HG03565 (cell line): ENCODE data around the gene MDN1.
"Not testable (repeated sequence)": the region's sequence is repeated elsewhere in the genome, so short reads cannot be mapped to it uniquely, and the experiment has no call there.

Source experiments
- ATAC-seq: cut with Tn5 transposase; IDR thresholded peaks from one replicate; pipeline ENCODE4 v1.9.1; 2021; ENCODE audit warnings: mild to moderate bottlenecking, moderate library complexity; ENCODE audit not compliant: unreplicated experiment

Gene MDN1

DNA sequence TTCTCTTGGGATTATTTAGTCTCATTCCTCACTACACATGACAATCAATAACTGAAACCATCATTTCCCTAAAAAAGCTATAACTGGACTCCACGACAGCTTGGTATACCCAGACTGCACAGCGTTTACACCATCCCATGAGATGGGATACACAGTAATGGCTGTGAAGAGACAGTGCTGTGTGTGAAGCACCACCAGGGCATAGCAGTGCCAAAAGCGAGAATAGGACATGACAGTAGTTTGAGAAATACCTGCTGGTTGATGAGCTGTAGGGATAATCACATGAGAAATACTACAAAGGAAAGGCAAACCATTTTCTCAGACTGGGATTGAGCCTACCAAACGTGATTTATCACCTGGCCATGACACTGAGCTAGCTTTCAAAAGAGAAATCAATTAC, 158.6 kb downstream of the MDN1 start:
- ATAC-seq = no peak

- no peak for ATAC-seq
Observed at GRCh38 chr6:89657445-89658158, 162.0 kb downstream of the MDN1 start.

GRCh38 chr6:89655122-89655521, 164.5 kb downstream of the MDN1 start:
- no peak for ATAC-seq

DNA sequence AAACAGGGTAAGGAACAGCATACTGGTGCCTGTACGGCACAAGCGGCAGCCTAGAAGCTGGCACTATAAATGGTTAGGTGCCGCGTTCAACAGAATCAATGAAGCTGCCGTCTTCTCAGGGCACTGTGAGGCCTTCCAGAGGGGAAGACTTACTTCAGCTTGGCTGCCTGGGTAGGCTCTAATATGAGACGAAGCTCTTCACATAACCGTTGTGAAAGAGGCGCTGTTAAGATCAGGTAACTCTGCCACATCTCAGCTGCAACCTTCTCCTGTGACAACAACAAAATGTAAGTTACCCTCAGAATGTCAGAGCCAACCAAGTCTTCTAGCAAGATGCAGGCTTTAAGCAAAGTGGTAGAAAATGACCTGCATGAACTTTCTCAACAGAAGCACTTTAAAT, 169.0 kb downstream of the MDN1 start:
- ATAC-seq = no peak

DNA sequence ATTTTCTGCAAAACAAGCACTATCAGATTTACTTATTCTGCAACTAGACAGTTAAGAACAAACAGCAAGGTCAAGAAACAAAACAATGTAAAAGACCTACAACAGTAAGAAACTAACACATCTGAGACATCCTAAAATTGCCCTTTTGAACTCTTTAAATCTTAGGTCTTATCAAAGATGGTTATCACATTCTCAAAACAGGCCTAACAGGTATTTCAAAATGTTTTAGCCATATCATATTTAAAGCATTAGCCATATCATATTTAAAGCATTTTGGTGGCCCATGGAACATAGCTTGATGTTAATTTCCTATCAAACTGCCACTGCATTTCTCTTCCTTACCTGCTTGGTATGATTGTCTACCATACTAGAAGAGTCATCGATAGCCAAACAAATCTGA, 169.9 kb downstream of the MDN1 start:
- no peak for ATAC-seq

GRCh38 chr6:89644864-89645263, 174.7 kb downstream of the MDN1 start:
- ATAC-seq = no peak

DNA sequence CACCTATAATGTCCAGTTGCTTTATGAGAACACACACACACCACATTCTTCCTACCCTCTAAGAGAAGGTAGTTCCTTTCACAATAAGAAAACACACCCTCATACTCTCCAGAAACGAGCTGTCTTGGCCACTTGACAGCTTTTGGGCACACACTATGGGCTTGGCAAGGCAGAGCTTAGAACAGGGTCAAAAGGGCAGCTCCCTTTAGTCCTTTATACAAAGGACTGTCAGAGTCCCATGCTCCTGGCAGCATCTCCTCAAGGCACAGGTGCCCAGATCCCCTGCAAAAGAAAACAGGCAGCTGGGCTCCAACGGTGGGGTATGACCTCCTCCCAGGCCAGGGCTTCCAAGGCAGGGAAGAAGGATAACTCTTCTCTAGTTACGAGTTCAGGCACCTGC, 176.2 kb downstream of the MDN1 start:
- ATAC-seq = no peak

- ATAC-seq = no peak
Observed at GRCh38 chr6:89642956-89643355, 176.6 kb downstream of the MDN1 start.

GRCh38 chr6:89641581-89641980, 178.0 kb downstream of the MDN1 start:
- ATAC-seq = not testable (repeated sequence)

- ATAC-seq = no peak
Observed at GRCh38 chr6:89640804-89641203, 178.8 kb downstream of the MDN1 start.

GRCh38 chr6:89638320-89639195, 181.0 kb downstream of the MDN1 start, which contains the start of gene LYRM2:
Gene LYRM2 (minus strand): TSS chr6:89638747. CDS start chr6:89638716, 31 bp downstream.
- ATAC-seq = peak; percentile 92

GRCh38 chr6:89637960-89638319, 181.7 kb downstream of the MDN1 start:
- no peak for ATAC-seq

DNA sequence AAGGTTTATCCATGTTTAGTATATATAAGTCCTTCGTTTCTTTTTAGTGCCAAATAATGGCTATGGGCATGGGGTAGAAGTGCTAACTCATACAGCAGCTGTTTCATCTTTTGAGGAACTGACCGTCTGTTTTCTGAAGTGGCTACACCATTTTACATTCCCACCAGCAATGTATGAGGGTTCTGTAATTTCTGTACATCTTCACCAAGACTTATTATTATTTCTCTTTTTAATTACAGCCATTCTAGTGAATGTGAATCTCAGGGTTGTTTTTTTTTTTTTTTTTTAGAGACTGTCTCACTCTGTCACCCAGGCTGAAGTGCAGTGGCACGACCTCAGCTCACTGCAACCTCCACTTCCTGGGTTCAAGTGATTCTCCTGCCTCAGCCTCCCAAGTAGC, 183.2 kb downstream of the MDN1 start:
- not testable (repeated sequence) for ATAC-seq

DNA sequence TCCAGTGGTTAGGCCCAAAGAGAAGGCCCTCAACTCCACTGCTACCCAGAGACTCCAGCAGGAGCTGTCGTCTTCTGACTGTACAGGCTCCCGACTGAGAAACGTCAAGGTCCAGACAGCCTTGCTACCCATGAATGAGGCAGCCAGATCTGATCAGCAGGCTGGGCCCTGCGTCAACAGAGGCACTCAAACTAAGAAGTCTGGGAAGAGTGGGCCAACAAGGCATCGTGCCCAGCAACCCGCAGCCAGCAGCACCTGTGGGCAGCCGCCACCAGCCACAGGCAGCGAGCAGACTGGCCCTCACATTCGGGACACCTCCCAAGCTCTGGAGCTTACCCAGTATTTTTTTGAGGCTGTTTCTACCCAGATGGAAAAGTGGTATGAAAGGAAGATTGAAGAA, 189.1 kb downstream of the MDN1 start:
- ATAC-seq = no peak

DNA sequence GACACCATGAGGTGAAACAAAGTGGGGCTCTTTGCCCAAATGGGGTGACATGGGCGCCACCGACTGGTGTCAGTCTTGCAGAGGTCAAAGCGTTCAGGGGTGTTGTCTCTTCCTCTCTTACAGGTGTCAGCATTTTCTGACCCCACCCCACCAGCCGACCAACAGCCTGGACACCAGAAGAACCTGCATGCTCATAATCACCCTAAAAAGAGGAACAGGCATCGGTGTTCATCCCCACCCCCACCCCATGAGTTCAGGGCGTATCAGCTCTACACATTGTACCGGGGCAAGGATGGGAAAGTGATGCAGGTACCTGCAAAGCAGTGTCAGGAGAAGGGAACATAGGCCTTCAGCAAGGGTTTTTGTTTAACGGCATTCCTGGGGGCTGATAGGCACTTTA, 195.8 kb downstream of the MDN1 start:
- no peak for ATAC-seq

- ATAC-seq = no peak
Observed at GRCh38 chr6:89619567-89619966, 200.0 kb downstream of the MDN1 start.

DNA sequence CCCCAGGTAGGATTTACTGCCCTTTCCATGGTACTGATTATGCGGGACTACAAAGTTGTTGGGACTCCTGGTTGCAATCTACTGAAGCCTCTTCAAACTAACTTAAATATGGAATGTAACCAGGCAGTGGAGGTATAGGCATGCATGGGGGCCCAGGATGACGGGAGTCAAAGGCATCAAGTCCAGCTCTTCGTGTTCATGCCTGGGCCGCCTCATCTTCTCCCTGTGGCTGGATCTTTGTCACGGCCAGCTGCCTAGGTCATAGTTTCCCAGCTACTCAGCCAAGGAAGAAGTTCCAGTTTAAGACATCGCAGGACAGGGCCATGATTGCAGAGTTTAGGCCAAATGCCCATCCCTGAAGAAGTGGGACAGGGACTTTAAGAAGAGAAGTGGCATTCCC, 201.6 kb downstream of the MDN1 start:
- no peak for ATAC-seq

- ATAC-seq = no peak
Observed at GRCh38 chr6:89616531-89616930, 203.1 kb downstream of the MDN1 start.

- ATAC-seq = no peak
Observed at GRCh38 chr6:89615882-89616281, 203.7 kb downstream of the MDN1 start.

GRCh38 chr6:89613790-89614189, 205.8 kb downstream of the MDN1 start:
- no peak for ATAC-seq

DNA sequence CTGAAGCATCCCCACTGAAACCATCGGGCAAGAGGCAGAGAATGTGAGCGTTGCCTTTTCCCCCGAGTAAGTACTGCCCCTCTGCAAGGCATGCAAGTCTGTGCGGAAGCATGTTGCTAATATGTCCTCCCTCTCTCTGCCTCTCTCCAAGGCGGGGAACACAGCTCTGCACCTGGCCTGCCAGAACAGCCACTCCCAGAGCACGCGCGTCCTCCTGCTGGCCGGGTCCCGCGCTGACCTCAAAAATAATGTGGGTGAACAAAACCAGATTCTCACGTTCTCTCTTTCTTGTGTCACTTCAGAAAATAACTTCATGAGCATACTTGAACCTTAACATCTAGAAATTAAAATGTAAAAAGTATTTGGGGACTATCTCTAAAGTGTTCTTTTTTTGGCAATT, 207.5 kb downstream of the MDN1 start:
- no peak for ATAC-seq

DNA sequence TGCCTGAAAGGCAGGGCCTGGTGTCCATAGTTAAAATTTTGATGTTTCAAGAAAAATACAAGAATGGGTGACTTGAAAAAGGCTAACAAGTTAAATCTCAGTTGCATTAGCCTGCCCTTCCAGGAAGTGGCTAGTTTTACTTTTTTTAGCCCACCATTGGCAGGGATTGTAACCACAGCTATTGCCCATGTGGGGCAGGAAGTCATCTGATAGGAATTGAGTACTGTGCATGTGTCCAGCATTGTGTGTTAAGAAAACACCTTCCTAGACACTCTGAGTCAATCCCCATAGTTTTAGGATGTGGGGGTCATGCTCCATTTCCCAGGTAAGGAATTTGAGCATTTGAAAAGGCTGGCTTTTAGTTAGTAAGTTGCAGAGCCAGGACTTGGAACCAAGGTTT, 207.9 kb downstream of the MDN1 start:
- no peak for ATAC-seq
